NCI-H1092 (cell line): ENCODE results near the gene ZSCAN4.

ENCODE experiments used
- DNase-seq: peaks from one replicate; lab custom pipeline; 2025; lab: John Stamatoyannopoulos, UW

Gene ZSCAN4

GRCh38 chr19:57668635-57669034 lies at the start of gene ZSCAN4:
Gene ZSCAN4 (plus strand): TSS chr19:57668935. CDS start chr19:57676146, 7,211 bp downstream.
- no peak for DNase-seq

GRCh38 chr19:57620673-57621348 lies 47.9 kb upstream of the ZSCAN4 start:
- no peak for DNase-seq

GRCh38 chr19:57623091-57623490 lies 45.6 kb upstream of the ZSCAN4 start:
- no peak for DNase-seq

GRCh38 chr19:57632987-57633831 lies 35.5 kb upstream of the ZSCAN4 start, which contains the start of gene ZNF211:
Gene ZNF211 (plus strand): TSS chr19:57633168. CDS start chr19:57633347, 179 bp downstream.
- DNase-seq = peak; percentile 85

- no peak for DNase-seq
Observed at GRCh38 chr19:57633832-57634131, 35.0 kb upstream of the ZSCAN4 start.

- no peak for DNase-seq
Observed at GRCh38 chr19:57637379-57637778, 31.4 kb upstream of the ZSCAN4 start.

GRCh38 chr19:57641715-57642234 lies 27.0 kb upstream of the ZSCAN4 start:
- no peak for DNase-seq

GRCh38 chr19:57642396-57643046 lies 26.2 kb upstream of the ZSCAN4 start:
- no peak for DNase-seq

- no peak for DNase-seq
Observed at GRCh38 chr19:57643734-57644133, 25.0 kb upstream of the ZSCAN4 start.

- DNase-seq = peak; percentile 8
Observed at GRCh38 chr19:57648331-57649003, 20.3 kb upstream of the ZSCAN4 start.

- DNase-seq = no peak
Observed at GRCh38 chr19:57651654-57651996, 17.1 kb upstream of the ZSCAN4 start.

- DNase-seq = no peak
Observed at GRCh38 chr19:57653689-57654088, 15.0 kb upstream of the ZSCAN4 start.

GRCh38 chr19:57655443-57655842 lies 13.3 kb upstream of the ZSCAN4 start:
- DNase-seq = no peak

- DNase-seq = no peak
Observed at GRCh38 chr19:57656346-57656745, 12.4 kb upstream of the ZSCAN4 start.

GRCh38 chr19:57664269-57665127 lies 4.2 kb upstream of the ZSCAN4 start:
- peak; percentile 14 for DNase-seq

GRCh38 chr19:57665261-57665806 lies 3.4 kb upstream of the ZSCAN4 start:
- no peak for DNase-seq

GRCh38 chr19:57667228-57667627 lies 1.5 kb upstream of the ZSCAN4 start:
- no peak for DNase-seq

- DNase-seq = no peak
Observed at GRCh38 chr19:57671124-57671895, 2.6 kb downstream of the ZSCAN4 start.

GRCh38 chr19:57672466-57672865 lies 3.7 kb downstream of the ZSCAN4 start:
- DNase-seq = no peak

GRCh38 chr19:57675881-57676280 lies 7.1 kb downstream of the ZSCAN4 start:
- no peak for DNase-seq
